Activated T-cell treated with anti-CD3 and anti-CD28 coated beads, Interleukin-2, amount 50 U/mL, for 1 hour (primary cell): ENCODE results near the gene CNNM2.
"Not testable (repeated sequence)": the region's sequence is repeated elsewhere in the genome, so short reads cannot be mapped to it uniquely, and the experiment has no call there.

Experiments
- DNase-seq: peaks from one replicate; pipeline ENCODE4 v3.0.0-alpha.2; 2020

CNNM2 gene

GRCh38 chr10:103111031-103111917 lies 193.2 kb downstream of the CNNM2 start:
- no peak for DNase-seq

DNA sequence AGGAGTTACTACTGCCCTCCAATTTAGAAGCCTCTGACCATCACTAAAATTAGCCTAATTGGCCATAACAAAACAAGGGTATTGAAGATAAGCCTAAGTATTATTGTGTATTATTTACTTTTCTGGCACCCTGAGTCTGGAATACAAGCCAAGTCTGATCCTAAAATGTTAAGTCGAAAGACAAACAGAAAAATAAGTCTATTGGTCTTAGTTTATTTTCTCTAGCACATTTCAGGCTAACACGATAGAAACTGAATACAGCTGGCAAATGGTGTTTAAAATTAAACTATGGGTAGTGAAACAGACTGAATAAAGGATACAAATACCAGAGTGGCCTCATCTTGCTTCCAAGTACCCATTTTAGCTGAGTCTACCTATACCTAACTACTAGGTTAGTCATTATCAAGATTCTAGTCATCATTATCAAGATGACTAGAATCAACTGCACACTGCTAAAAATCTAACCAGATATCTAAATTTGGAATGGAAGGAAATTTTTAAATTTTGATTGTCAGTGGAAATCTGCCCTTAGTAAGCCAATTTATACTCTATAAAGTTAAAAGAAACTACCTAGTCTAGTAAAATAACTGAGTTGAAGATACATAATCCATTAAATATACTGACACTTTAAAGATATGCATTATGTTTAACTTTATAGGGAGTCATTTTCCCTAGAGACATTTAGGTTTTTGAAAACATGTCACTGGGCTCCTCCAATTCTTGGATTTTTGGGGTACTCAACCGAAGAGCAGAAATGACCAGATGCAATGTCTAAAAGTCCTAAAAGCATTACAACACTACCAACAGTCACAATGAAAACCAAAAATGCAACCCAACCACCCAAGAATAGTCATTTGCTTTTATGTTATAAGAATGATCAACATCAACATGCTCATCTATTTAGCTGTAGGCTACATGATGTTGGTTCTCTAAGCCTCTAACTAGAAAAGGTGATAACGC lies 194.1 kb downstream of the CNNM2 start:
- no peak for DNase-seq

DNA sequence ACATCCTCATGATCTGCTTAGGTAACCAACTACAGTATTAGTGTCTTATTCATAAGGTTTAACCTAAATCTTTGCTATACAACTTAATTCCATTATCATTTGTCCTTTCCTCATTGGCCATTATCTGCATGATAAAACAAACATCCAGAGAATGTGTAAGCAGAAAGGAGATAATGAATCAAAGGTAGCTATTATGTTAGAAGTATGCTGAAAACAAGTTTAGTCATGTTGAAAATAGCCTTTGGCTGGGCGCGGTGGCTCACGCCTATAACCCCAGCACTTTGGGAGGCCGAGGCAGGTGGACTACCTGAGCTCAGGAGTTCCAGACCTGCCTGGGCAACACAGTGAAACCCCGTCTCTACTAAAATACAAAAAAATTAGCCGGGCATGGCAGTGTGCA lies 196.8 kb downstream of the CNNM2 start:
- no peak for DNase-seq

DNA sequence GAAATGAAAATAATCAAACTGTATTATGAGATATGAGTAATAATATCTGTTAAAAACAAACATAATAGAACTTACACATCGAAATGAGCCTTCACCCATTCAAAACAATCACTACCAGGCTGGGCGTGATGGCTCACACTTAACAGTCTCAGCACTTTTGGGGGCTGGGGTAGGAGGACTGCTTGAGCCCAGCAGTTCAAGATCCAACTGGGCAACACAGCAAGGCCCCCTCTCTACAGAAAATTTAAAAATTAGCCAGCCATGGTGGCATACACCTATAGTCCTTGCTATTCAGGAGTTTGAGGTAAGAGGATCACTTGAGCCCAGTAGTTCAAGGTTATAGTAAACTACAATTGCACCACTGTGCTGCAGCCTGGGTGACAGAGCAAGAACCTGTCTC lies 199.2 kb downstream of the CNNM2 start:
- DNase-seq, result no peak

- no peak for DNase-seq
Observed at GRCh38 chr10:103120546-103120945, 202.5 kb downstream of the CNNM2 start.

GRCh38 chr10:103120977-103121735 lies 203.1 kb downstream of the CNNM2 start:
- no peak for DNase-seq

DNA sequence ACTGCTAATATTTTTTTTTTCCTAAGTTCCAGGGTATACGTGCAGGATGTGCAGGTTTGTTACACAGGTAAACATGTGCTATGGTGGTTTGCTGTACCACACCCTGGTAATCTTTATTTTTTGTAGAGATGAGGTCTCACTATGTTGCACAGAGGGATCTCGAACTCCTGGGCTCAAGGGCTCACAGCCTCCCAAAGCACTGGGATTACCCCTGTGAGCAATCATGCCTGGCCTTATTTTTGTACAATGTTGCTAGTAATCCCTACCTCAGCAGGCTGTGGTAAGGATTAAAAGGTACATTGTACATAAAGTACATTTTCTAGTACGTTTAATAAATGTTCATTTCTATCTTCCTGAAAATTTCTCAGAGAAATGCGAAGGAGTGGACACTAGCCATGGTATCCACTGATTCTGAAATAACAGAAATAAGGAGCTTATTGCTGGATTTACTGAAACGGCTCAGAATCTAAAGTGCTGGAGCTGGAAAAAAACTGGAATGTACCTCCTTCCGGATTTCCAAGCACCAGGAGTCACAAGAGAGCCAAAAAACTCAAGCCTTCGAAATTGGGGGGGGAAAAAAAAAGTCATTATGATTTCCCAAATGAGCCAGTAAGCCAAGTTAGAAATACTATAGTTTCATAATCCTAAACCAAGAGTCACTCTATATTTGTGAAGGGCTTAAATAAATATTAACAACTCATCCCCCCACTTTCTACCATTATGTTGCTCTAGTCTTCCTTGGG lies 205.4 kb downstream of the CNNM2 start:
- DNase-seq, result no peak

DNA sequence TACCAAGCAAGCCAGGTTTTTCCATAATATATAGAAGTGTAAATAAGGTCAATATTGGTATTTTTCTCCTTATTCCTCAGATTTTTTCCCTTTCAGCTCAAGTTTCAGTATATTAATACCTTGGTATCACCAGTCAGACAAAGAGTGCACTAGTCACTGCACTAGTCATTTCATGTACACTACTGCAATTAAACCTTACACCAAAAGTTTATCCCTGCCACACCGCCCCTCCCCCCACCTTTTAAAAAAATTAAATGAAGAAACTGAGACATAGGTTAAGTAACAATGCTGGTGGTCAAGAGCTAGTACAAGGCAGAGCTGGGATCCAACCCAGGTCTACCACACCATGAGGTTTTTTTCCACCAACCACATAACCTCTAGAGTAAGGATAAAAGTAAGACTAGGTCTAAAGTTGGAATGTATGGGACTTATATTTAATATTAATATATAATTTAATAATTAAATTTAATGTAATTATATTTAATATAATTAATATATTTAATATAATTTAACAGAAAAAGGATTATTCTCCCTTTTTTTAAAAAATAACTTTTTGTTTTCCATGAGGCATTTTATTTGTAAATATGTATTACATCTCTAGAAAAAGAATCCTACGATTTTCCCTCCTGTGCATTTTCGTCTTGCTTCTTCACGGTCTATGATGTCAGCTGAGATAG lies 206.5 kb downstream of the CNNM2 start:
- DNase-seq, result no peak

- DNase-seq, result no peak
Observed at GRCh38 chr10:103125323-103126267, 207.5 kb downstream of the CNNM2 start.

DNA sequence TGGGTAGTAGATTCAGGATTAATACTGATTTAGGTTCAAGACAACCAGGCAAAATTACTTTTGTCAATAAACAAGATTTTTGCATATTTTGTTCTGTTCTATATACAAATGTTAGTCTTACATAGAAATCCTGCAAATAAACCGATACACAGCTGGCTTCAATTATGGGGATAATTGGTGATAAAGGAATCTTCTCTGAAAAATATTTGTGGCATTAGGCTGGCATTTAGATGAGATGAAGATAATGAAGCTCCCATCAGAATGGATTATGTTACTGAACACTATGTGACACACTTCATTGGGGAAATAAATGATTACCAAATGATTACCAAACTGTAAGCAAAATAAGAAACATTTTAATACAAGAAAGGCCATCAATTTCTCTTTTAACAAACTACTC lies 209.1 kb downstream of the CNNM2 start:
- DNase-seq, result no peak

- DNase-seq, result not testable (repeated sequence)
Observed at GRCh38 chr10:103130180-103130579, 212.1 kb downstream of the CNNM2 start.

- no peak for DNase-seq
Observed at GRCh38 chr10:103130910-103131309, 212.8 kb downstream of the CNNM2 start.

DNA sequence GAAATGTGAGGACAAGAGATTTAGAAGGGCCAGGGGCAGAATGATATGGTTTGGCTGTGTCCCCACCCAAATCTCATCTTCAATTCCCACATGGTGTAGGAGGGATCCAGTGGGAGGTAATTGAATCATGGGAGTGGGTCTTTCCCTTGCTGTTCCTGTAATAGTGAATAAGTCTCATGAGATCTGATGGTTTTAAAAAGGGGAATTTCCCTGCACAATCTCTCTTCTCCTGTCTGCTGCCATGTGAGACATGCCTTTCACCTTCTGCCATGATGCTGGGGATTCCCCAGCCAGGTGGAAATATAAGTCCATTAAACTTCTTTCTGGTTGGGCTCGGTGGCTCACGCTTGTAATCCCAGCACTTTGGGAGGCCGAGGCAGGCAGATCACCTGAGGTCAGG lies 217.1 kb downstream of the CNNM2 start:
- DNase-seq, result not testable (repeated sequence)

- DNase-seq, result no peak
Observed at GRCh38 chr10:103139803-103140202, 221.7 kb downstream of the CNNM2 start.
